Ishikawa (cell line): ENCODE measurements around the gene CRLF3.

ENCODE experiments used
- CEBPB ChIP-seq: IDR thresholded peaks from 2 replicates; pipeline ENCODE4 v1.6.1; 2012
- CREB1 ChIP-seq: IDR thresholded peaks from 2 replicates; pipeline ENCODE4 v1.6.1; 2012; ENCODE audit warnings: low read depth
- EGR1 ChIP-seq: IDR thresholded peaks from 2 replicates; pipeline ENCODE4 v1.6.1; 2012
- EP300 ChIP-seq: IDR thresholded peaks from 2 replicates; pipeline ENCODE4 v1.6.1; 2012; ENCODE audit warnings: borderline replicate concordance
- FOXM1 ChIP-seq: IDR thresholded peaks from 2 replicates; pipeline ENCODE4 v1.6.1; 2012; ENCODE audit warnings: low read depth, borderline replicate concordance
- MAX ChIP-seq: IDR thresholded peaks from 2 replicates; pipeline ENCODE4 v1.6.1; 2012
- NFIC ChIP-seq: IDR thresholded peaks from 2 replicates; pipeline ENCODE4 v1.6.1; 2012
- RAD21 ChIP-seq: IDR thresholded peaks from 2 replicates; pipeline ENCODE4 v1.6.1; 2012; ENCODE audit warnings: low read depth
- REST ChIP-seq: IDR thresholded peaks from 2 replicates; pipeline ENCODE4 v1.6.1; 2012; ENCODE audit warnings: low read depth, mild to moderate bottlenecking
- TAF1 ChIP-seq: IDR thresholded peaks from 2 replicates; pipeline ENCODE4 v1.6.1; 2012; ENCODE audit warnings: low read depth, mild to moderate bottlenecking
- TCF12 ChIP-seq: IDR thresholded peaks from 2 replicates; pipeline ENCODE4 v1.6.1; 2012; ENCODE audit warnings: low read depth
- TEAD4 ChIP-seq: IDR thresholded peaks from 2 replicates; pipeline ENCODE4 v1.6.1; 2012
- USF1 ChIP-seq: IDR thresholded peaks from 2 replicates; pipeline ENCODE4 v1.6.1; 2012
- YY1 ChIP-seq: IDR thresholded peaks from 2 replicates; pipeline ENCODE4 v1.6.1; 2012; ENCODE audit warnings: low read depth
- ZBTB7A ChIP-seq: IDR thresholded peaks from 2 replicates; pipeline ENCODE4 v1.6.1; 2012; ENCODE audit warnings: low read depth

CRLF3 gene

GRCh38 chr17:30780343-30780742, 44.1 kb downstream of the CRLF3 start:
- TF ChIP-seq USF1: no peak
- no peak for TF ChIP-seq EP300
- TF ChIP-seq TAF1: no peak
- TF ChIP-seq MAX: no peak
- TF ChIP-seq FOXM1: no peak
- no peak for TF ChIP-seq NFIC
- TF ChIP-seq EGR1: no peak
- TF ChIP-seq CEBPB: no peak
- TF ChIP-seq RAD21: no peak
- no peak for TF ChIP-seq REST
- no peak for TF ChIP-seq CREB1
- TF ChIP-seq TEAD4: no peak
- no peak for TF ChIP-seq TCF12
- TF ChIP-seq ZBTB7A: no peak
- no peak for TF ChIP-seq YY1

GRCh38 chr17:30761060-30761459, 63.4 kb downstream of the CRLF3 start:
- TF ChIP-seq RAD21: no peak
- TF ChIP-seq ZBTB7A: no peak
- no peak for TF ChIP-seq TEAD4
- no peak for TF ChIP-seq CREB1
- no peak for TF ChIP-seq FOXM1
- TF ChIP-seq CEBPB: peak; percentile 55
- no peak for TF ChIP-seq USF1
